ENCODE data around the gene SYT8.
"Not testable (repeated sequence)": the region's sequence is repeated elsewhere in the genome, so short reads cannot be mapped to it uniquely, and the experiment has no call there.

Gene SYT8

GRCh38 chr11:1861435-1862411 lies 26.9 kb downstream of the SYT8 start:
- no peak for DNase-seq

- DNase-seq: peak; percentile 21 to 47
Observed at GRCh38 chr11:1862588-1863351, 28.0 kb downstream of the SYT8 start.

- DNase-seq: peak; percentile 32 to 75
Observed at GRCh38 chr11:1863352-1864216, 28.8 kb downstream of the SYT8 start.

GRCh38 chr11:1864231-1864630 lies 29.4 kb downstream of the SYT8 start:
- no peak for DNase-seq

GRCh38 chr11:1864831-1865665 lies 30.3 kb downstream of the SYT8 start:
- DNase-seq: no peak

- DNase-seq: no peak
Observed at GRCh38 chr11:1866226-1866625, 31.4 kb downstream of the SYT8 start.

GRCh38 chr11:1866776-1867175 lies 32.0 kb downstream of the SYT8 start:
- no peak for DNase-seq

GRCh38 chr11:1867381-1867780 lies 32.6 kb downstream of the SYT8 start:
- no peak for DNase-seq

GRCh38 chr11:1868056-1868635 lies 33.4 kb downstream of the SYT8 start:
- no peak for DNase-seq

- DNase-seq: no peak
Observed at GRCh38 chr11:1868636-1869291, 34.0 kb downstream of the SYT8 start.

GRCh38 chr11:1869427-1870325 lies 34.9 kb downstream of the SYT8 start:
- DNase-seq: no peak

- no peak for DNase-seq
Observed at GRCh38 chr11:1870326-1870696, 35.5 kb downstream of the SYT8 start.

- DNase-seq: no peak
Observed at GRCh38 chr11:1870721-1871466, 36.1 kb downstream of the SYT8 start.

- no peak for DNase-seq
Observed at GRCh38 chr11:1871531-1871930, 36.7 kb downstream of the SYT8 start.

- DNase-seq: no peak
Observed at GRCh38 chr11:1872267-1872985, 37.6 kb downstream of the SYT8 start.

GRCh38 chr11:1873048-1873812 lies 38.4 kb downstream of the SYT8 start:
- DNase-seq: no peak

- not testable (repeated sequence) for DNase-seq
Observed at GRCh38 chr11:1873813-1874150, 39.0 kb downstream of the SYT8 start.
